ENCODE data around the gene BLMH. TPM values are rescaled to one million over a fixed set of nuclear protein-coding genes. Genes with fewer than 3 reads are reported as not detected.

BLMH gene
- total and polyA plus RNA-seq, 10 of the 15 experiments (the other 5 are each of a cell fraction or from before 2014, with no cell fraction given) = 16.1 to 63.9 (median 54.0) TPM

GRCh38 chr17:30229012-30229411 is 62.7 kb downstream of the BLMH start:
- SMC1A ChIA-PET (ENCODE audit: uncharacterized antibody, unreplicated experiment) = no interaction called here
- DNase-seq (ENCODE audit: low read depth, low spot score) = no peak
- 76% methylated on average over 7 of the region's 7 CpGs for WGBS (ENCODE audit: insufficient coverage, insufficient replicate concordance, low lambda C conversion rate, missing lambda C conversion rate)
- Histone ChIP-seq H3K79me2 (ENCODE audit: control insufficient read depth, insufficient read depth, low read length) (no peaks in the 10 kb centered on the region), H3K36me3 (ENCODE audit: control insufficient read depth in 2 of 2, insufficient read depth in 2 of 2, low read length in 1 of 2) (no peaks in the 10 kb centered on the region), H3K9me3 (replicated peaks; ENCODE audit: control insufficient read depth, insufficient read depth, low read length) (no peaks in the 10 kb centered on the region), H4K20me1 (ENCODE audit: control insufficient read depth, insufficient read depth) (no peaks in the 10 kb centered on the region), H3K4me2 (ENCODE audit: control insufficient read depth, insufficient read depth) (no peak overlapping the region), H2AFZ (ENCODE audit: control insufficient read depth, low read depth, low read length) (no peak overlapping the region), H3K27me3 (replicated peaks in 1 of 2; ENCODE audit: control insufficient read depth in 2 of 2, insufficient read depth in 2 of 2, low read length in 1 of 2) (no peaks in the 10 kb centered on the region), H3K9ac (ENCODE audit: control insufficient read depth, insufficient read depth, low read length) (no peak overlapping the region), H3K4me3 (no peak overlapping the region), H3K4me1 (ENCODE audit: control insufficient read depth, insufficient read depth, low read length) (no peaks in the 10 kb centered on the region), H3K27ac (ENCODE audit: control insufficient read depth, insufficient read depth) (no peak overlapping the region)
- in situ Hi-C loops (cut with MboI) = no loop called here
- POLR2A ChIA-PET = interaction anchor here (0.5 kb wide), 1 partner anchor 1837 kb away, joined by 3 read pairs; no protein-coding TSS in a partner anchor
- intact Hi-C loops (cut with micrococcal nuclease; ENCODE audit: unreplicated experiment) = no loop called here
- no TSS peak for BruUV-seq (replicated peaks)
- FAIRE-seq = no peak
- CTCF ChIA-PET = interaction anchor here (1.4 kb wide), 1 partner anchor 104 kb away, joined by 4 read pairs; no protein-coding TSS in a partner anchor
- TF ChIP-seq SPI1 (IDR thresholded peaks at IDR 0.05; ENCODE audit: borderline replicate concordance, insufficient read depth, low read depth, low read length) (no peak), POLR2AphosphoS5 (IDR thresholded peaks at IDR 0.05; ENCODE audit: low read length) (no peak), IRF5 (IDR thresholded peaks at IDR 0.05; ENCODE audit: borderline replicate concordance) (no peak), E2F4 (IDR thresholded peaks at IDR 0.05; ENCODE audit: low read depth, low read length) (no peak), EED (IDR thresholded peaks at IDR 0.05; ENCODE audit: low read depth) (no peak), E2F8 (IDR thresholded peaks at IDR 0.05; ENCODE audit: low read depth, partially characterized antibody) (no peak), HSF1 (IDR thresholded peaks at IDR 0.05; ENCODE audit: low read depth, low read length) (no peak)
- ATAC-seq = no peak
- RAD21 ChIA-PET (ENCODE audit: unreplicated experiment) = no interaction called here

All from GM12878 (cell line).